ENCODE data around the gene GRM7.

- TF ChIP-seq TAF1 (IDR thresholded peaks at IDR 0.05; ENCODE audit: borderline replicate concordance, insufficient read depth, low read length) (no peak), SIN3A (IDR thresholded peaks at IDR 0.05; ENCODE audit: borderline replicate concordance, insufficient read depth, low read length) (no peak), POLR2AphosphoS5 (IDR thresholded peaks at IDR 0.05; ENCODE audit: low read depth, low read length) (no peak), FOXP2 (optimal IDR thresholded peaks at IDR 0.05; ENCODE audit: borderline replicate concordance, extremely low read depth, extremely low read length, insufficient read depth) (no peak)
- TF ChIP-seq, protein P1, sequence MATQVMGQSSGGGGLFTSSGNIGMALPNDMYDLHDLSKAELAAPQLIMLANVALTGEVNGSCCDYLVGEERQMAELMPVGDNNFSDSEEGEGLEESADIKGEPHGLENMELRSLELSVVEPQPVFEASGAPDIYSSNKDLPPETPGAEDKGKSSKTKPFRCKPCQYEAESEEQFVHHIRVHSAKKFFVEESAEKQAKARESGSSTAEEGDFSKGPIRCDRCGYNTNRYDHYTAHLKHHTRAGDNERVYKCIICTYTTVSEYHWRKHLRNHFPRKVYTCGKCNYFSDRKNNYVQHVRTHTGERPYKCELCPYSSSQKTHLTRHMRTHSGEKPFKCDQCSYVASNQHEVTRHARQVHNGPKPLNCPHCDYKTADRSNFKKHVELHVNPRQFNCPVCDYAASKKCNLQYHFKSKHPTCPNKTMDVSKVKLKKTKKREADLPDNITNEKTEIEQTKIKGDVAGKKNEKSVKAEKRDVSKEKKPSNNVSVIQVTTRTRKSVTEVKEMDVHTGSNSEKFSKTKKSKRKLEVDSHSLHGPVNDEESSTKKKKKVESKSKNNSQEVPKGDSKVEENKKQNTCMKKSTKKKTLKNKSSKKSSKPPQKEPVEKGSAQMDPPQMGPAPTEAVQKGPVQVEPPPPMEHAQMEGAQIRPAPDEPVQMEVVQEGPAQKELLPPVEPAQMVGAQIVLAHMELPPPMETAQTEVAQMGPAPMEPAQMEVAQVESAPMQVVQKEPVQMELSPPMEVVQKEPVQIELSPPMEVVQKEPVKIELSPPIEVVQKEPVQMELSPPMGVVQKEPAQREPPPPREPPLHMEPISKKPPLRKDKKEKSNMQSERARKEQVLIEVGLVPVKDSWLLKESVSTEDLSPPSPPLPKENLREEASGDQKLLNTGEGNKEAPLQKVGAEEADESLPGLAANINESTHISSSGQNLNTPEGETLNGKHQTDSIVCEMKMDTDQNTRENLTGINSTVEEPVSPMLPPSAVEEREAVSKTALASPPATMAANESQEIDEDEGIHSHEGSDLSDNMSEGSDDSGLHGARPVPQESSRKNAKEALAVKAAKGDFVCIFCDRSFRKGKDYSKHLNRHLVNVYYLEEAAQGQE (IDR thresholded peaks at IDR 0.05; ENCODE audit: insufficient read depth in 1 of 2, low read depth in 2 of 2, low read length in 2 of 2): no peak
Measured at GRCh38 chr3:7285505-7285904, 424.6 kb downstream of the GRM7 start.

Measured in PFSK-1 (cell line).